Astrocyte of the spinal cord (primary cell): ENCODE results near the gene KSR1.

Source experiments
- DNase-seq: peaks from one replicate; pipeline ENCODE4 v3.0.0; 2011; ENCODE audit warnings: low read depth, low spot score
- H3K4me3 ChIP-seq: 2 replicates; pipeline ENCODE4 v1.5.1; 2011; ENCODE audit warnings: low read depth, mild to moderate bottlenecking, low read length, moderate library complexity
- CTCF ChIP-seq: IDR thresholded peaks from 2 replicates; pipeline ENCODE4 v1.5.1; 2012; ENCODE audit warnings: low read depth, mild to moderate bottlenecking, low read length, inconsistent platforms
- in situ Hi-C: cut with HindIII; loops from 2 replicates; pipeline ENCODE4 v1.10.0; 2017; ENCODE audit warnings: low sequenced_read_pairs

The KSR1 gene

GRCh38 chr17:27518048-27518447 lies 61.8 kb downstream of the KSR1 start:
- TF ChIP-seq CTCF: no peak
- in situ Hi-C loops: no loop called here
- DNase-seq: no peak
- H3K4me3 ChIP-seq: no peak overlapping the region

- H3K4me3 ChIP-seq: no peak overlapping the region
- no peak for DNase-seq
- in situ Hi-C loops: no loop called here
- no peak for TF ChIP-seq CTCF
These were observed 62.6 kb downstream of the KSR1 start for GRCh38 chr17:27518545-27519521.

GRCh38 chr17:27519550-27519949 lies 63.3 kb downstream of the KSR1 start:
- no peak overlapping the region for H3K4me3 ChIP-seq
- in situ Hi-C loops: no loop called here
- no peak for DNase-seq
- TF ChIP-seq CTCF: no peak

DNA sequence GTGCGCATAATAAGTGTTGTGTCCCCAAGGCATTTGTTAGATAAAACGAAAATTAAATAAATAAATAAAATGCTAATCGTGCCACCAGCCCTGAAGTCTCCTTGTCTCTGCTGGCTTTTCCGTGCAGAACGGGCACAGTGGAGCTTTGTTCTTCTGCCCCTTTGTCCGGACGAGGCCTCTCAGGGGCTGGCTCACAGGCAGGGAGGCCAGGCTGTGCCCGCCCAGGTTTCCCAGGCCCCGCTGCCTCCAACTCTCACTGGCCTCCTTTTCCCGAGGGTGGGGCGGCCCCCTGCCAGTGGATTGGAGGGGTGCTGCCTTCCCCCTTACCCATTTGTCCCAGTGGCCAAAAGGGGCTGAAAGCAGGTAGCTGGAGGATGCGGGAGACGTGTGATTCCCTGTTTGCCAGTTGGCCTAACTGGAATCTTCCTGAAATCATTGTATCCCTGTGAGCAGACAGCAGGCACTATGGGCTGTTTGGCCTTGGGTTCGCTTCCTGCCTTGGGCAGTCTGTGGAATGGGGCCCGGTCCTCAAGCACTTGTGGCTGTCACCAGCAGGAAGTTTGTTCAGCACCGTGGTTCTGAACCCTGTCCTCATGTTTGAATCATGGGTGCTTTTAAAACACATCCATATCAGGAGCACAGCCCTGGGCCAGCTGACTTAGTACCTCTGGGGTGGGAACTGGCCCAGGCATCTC lies 64.4 kb downstream of the KSR1 start:
- no peak for DNase-seq
- no peak for TF ChIP-seq CTCF
- H3K4me3 ChIP-seq: no peak overlapping the region
- in situ Hi-C loops: no loop called here

GRCh38 chr17:27521281-27522027 lies 65.2 kb downstream of the KSR1 start:
- in situ Hi-C loops: no loop called here
- DNase-seq: no peak
- TF ChIP-seq CTCF: no peak
- no peak overlapping the region for H3K4me3 ChIP-seq

DNA sequence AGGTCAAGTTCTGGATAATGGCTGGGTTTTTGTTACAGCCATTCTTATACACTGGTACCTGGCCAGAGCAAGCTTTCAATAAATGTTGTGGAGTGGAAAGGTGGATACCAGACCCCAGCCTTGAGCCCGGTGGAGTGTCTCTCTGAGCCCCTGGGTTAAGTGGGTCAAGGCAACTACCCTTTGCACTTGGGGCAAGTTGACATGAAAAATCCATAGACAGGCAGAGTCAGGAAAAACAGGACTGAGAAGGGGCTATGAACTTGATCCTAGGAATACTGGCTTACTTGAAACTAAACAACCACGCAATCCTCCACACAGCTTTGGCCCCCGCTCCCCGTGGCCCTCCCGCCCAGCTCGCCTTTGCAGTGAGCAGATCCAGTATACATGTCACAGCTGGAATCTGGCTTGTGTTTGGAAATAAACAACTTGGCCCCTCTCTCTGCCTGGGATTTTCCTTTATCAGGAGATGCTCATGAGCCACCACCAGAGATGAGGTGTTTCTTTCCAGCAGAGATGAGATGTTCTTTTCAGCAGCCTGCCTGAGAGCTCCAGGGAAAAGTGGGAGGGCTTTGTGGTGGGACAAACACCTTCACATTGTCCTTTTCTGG lies 65.9 kb downstream of the KSR1 start:
- in situ Hi-C loops: no loop called here
- no peak overlapping the region for H3K4me3 ChIP-seq
- no peak for DNase-seq
- no peak for TF ChIP-seq CTCF
